ENCODE measurements around the gene MEIOB.

The MEIOB gene

GRCh38 chr16:1794908-1795666, 76.9 kb downstream of the MEIOB start:
- H3K4me1 ChIP-seq (ENCODE audit: control insufficient read depth in 1 of 2, insufficient read depth in 2 of 2, low read length in 2 of 2), result no peaks in the 10 kb centered on the region
- H3K27me3 ChIP-seq (ENCODE audit: low read depth, low read length), result no peaks in the 10 kb centered on the region
- H3K36me3 ChIP-seq (ENCODE audit: control insufficient read depth in 1 of 2, insufficient read depth in 2 of 2, low read length in 2 of 2), result peaks cover 0 to 15% of the 10 kb centered on the region in 2 donors
- H3K27ac ChIP-seq (ENCODE audit: low read length), result no peak overlapping the region
- H3K9me3 ChIP-seq (ENCODE audit: control insufficient read depth in 1 of 2, low read length in 2 of 2), result no peaks in the 10 kb centered on the region
- H3K4me3 ChIP-seq (ENCODE audit: low read depth in 1 of 2, low read length in 2 of 2), result no peak overlapping the region

- Histone ChIP-seq H3K4me3 (ENCODE audit: low read depth in 1 of 2, low read length in 2 of 2) (no peak overlapping the region), H3K9me3 (ENCODE audit: control insufficient read depth in 1 of 2, low read length in 2 of 2) (no peaks in the 10 kb centered on the region), H3K4me1 (ENCODE audit: control insufficient read depth in 1 of 2, insufficient read depth in 2 of 2, low read length in 2 of 2) (no peaks in the 10 kb centered on the region), H3K27me3 (ENCODE audit: low read depth, low read length) (no peaks in the 10 kb centered on the region), H3K36me3 (ENCODE audit: control insufficient read depth in 1 of 2, insufficient read depth in 2 of 2, low read length in 2 of 2) (peaks cover 0 to 21% of the 10 kb centered on the region in 2 donors), H3K27ac (ENCODE audit: low read length) (no peak overlapping the region)
Observed at GRCh38 chr16:1794221-1794871, 77.6 kb downstream of the MEIOB start.

- Histone ChIP-seq H3K27me3 (ENCODE audit: low read depth, low read length) (no peaks in the 10 kb centered on the region), H3K9me3 (ENCODE audit: control insufficient read depth in 1 of 2, low read length in 2 of 2) (no peaks in the 10 kb centered on the region), H3K36me3 (ENCODE audit: control insufficient read depth in 1 of 2, insufficient read depth in 2 of 2, low read length in 2 of 2) (peaks cover 0 to 27% of the 10 kb centered on the region in 2 donors), H3K4me1 (ENCODE audit: control insufficient read depth in 1 of 2, insufficient read depth in 2 of 2, low read length in 2 of 2) (no peaks in the 10 kb centered on the region), H3K27ac (ENCODE audit: low read length) (no peak within 1 kb of the TSS), H3K4me3 (ENCODE audit: low read depth in 1 of 2, low read length in 2 of 2) (no peak within 1 kb of the TSS)
Observed at GRCh38 chr16:1793578-1794220, 78.3 kb downstream of the MEIOB start, which contains the start of gene IGFALS. IGFALS (minus strand) TSS chr16:1793705; CDS start chr16:1793652, 53 bp downstream.

- H3K9me3 ChIP-seq (ENCODE audit: control insufficient read depth in 1 of 2, low read length in 2 of 2), result no peaks in the 10 kb centered on the region
- H3K27ac ChIP-seq (ENCODE audit: low read length), result no peak overlapping the region
- no peak overlapping the region for H3K4me3 ChIP-seq (ENCODE audit: low read depth in 1 of 2, low read length in 2 of 2)
- H3K36me3 ChIP-seq (ENCODE audit: control insufficient read depth in 1 of 2, insufficient read depth in 2 of 2, low read length in 2 of 2), result peaks cover 0 to 34% of the 10 kb centered on the region in 2 donors
- H3K27me3 ChIP-seq (ENCODE audit: low read depth, low read length), result no peaks in the 10 kb centered on the region
- no peaks in the 10 kb centered on the region for H3K4me1 ChIP-seq (ENCODE audit: control insufficient read depth in 1 of 2, insufficient read depth in 2 of 2, low read length in 2 of 2)
Observed at GRCh38 chr16:1792836-1793577, 79.0 kb downstream of the MEIOB start.

GRCh38 chr16:1791943-1792812, 79.8 kb downstream of the MEIOB start:
- no peak overlapping the region for H3K4me3 ChIP-seq (ENCODE audit: low read depth in 1 of 2, low read length in 2 of 2)
- H3K27ac ChIP-seq (ENCODE audit: low read length), result no peak overlapping the region
- H3K4me1 ChIP-seq (ENCODE audit: control insufficient read depth in 1 of 2, insufficient read depth in 2 of 2, low read length in 2 of 2), result no peaks in the 10 kb centered on the region
- H3K27me3 ChIP-seq (ENCODE audit: low read depth, low read length), result no peaks in the 10 kb centered on the region
- no peaks in the 10 kb centered on the region for H3K9me3 ChIP-seq (ENCODE audit: control insufficient read depth in 1 of 2, low read length in 2 of 2)
- H3K36me3 ChIP-seq (ENCODE audit: control insufficient read depth in 1 of 2, insufficient read depth in 2 of 2, low read length in 2 of 2), result peaks cover 0 to 42% of the 10 kb centered on the region in 2 donors

GRCh38 chr16:1791256-1791942, 80.6 kb downstream of the MEIOB start:
- Histone ChIP-seq H3K9me3 (ENCODE audit: control insufficient read depth in 1 of 2, low read length in 2 of 2) (no peaks in the 10 kb centered on the region), H3K4me3 (ENCODE audit: low read depth in 1 of 2, low read length in 2 of 2) (no peak overlapping the region), H3K27me3 (ENCODE audit: low read depth, low read length) (no peaks in the 10 kb centered on the region), H3K36me3 (ENCODE audit: control insufficient read depth in 1 of 2, insufficient read depth in 2 of 2, low read length in 2 of 2) (peaks cover 0 to 50% of the 10 kb centered on the region in 2 donors), H3K4me1 (ENCODE audit: control insufficient read depth in 1 of 2, insufficient read depth in 2 of 2, low read length in 2 of 2) (peaks cover 0 to 3% of the 10 kb centered on the region in 2 donors), H3K27ac (ENCODE audit: low read length) (no peak overlapping the region)

- H3K4me3 ChIP-seq (ENCODE audit: low read depth in 1 of 2, low read length in 2 of 2), result no peak overlapping the region
Observed at GRCh38 chr16:1790611-1791255, 81.2 kb downstream of the MEIOB start.

GRCh38 chr16:1790261-1790610, 81.7 kb downstream of the MEIOB start:
- Histone ChIP-seq H3K4me3 (ENCODE audit: low read depth in 1 of 2, low read length in 2 of 2) (no peak overlapping the region), H3K4me1 (ENCODE audit: control insufficient read depth in 1 of 2, insufficient read depth in 2 of 2, low read length in 2 of 2) (peaks cover 0 to 7% of the 10 kb centered on the region in 2 donors), H3K9me3 (ENCODE audit: control insufficient read depth in 1 of 2, low read length in 2 of 2) (no peaks in the 10 kb centered on the region), H3K27ac (ENCODE audit: low read length) (no peak overlapping the region), H3K36me3 (ENCODE audit: control insufficient read depth in 1 of 2, insufficient read depth in 2 of 2, low read length in 2 of 2) (peaks cover 0 to 58% of the 10 kb centered on the region in 2 donors), H3K27me3 (ENCODE audit: low read depth, low read length) (no peaks in the 10 kb centered on the region)

More at GRCh38 chr16:1790611-1791255, 81.2 kb downstream of the MEIOB start:
- H3K27me3 ChIP-seq (ENCODE audit: low read depth, low read length), result no peaks in the 10 kb centered on the region
- H3K4me1 ChIP-seq (ENCODE audit: control insufficient read depth in 1 of 2, insufficient read depth in 2 of 2, low read length in 2 of 2), result peaks cover 0 to 3% of the 10 kb centered on the region in 2 donors
- no peaks in the 10 kb centered on the region for H3K9me3 ChIP-seq (ENCODE audit: control insufficient read depth in 1 of 2, low read length in 2 of 2)
- H3K27ac ChIP-seq (ENCODE audit: low read length), result no peak overlapping the region
- peaks cover 0 to 56% of the 10 kb centered on the region in 2 donors for H3K36me3 ChIP-seq (ENCODE audit: control insufficient read depth in 1 of 2, insufficient read depth in 2 of 2, low read length in 2 of 2)

GRCh38 chr16:1789643-1790045, 82.3 kb downstream of the MEIOB start:
- peaks cover 0 to 13% of the 10 kb centered on the region in 2 donors for H3K4me1 ChIP-seq (ENCODE audit: control insufficient read depth in 1 of 2, insufficient read depth in 2 of 2, low read length in 2 of 2)
- H3K27ac ChIP-seq (ENCODE audit: low read length), result no peak overlapping the region
- no peaks in the 10 kb centered on the region for H3K9me3 ChIP-seq (ENCODE audit: control insufficient read depth in 1 of 2, low read length in 2 of 2)
- H3K4me3 ChIP-seq (ENCODE audit: low read depth in 1 of 2, low read length in 2 of 2), result no peak overlapping the region
- peaks cover 0 to 58% of the 10 kb centered on the region in 2 donors for H3K36me3 ChIP-seq (ENCODE audit: control insufficient read depth in 1 of 2, insufficient read depth in 2 of 2, low read length in 2 of 2)
- no peaks in the 10 kb centered on the region for H3K27me3 ChIP-seq (ENCODE audit: low read depth, low read length)

Measured in muscle layer of duodenum (tissue), 2 donors.